Gastrocnemius medialis (tissue), 4 donors: Measurements from ENCODE around the gene CUX1.

Experiments used
- POLR2A ChIP-seq, 2 donors: fragments of 450-650 bp; IDR thresholded peaks; one replicate each; pipeline ENCODE4 v1.6.1; 2017; ENCODE audit warnings: antibody characterized with exemption in 2 of 2, mild to moderate bottlenecking in 2 of 2, moderate library complexity in 2 of 2
- TF ChIP-seq, protein P1 (sequence below), 5 experiments: fragments of 450-650 bp in 3 of 5; fragments of 200-600 bp in 2 of 5; sonication (generic) in 2 of 5; IDR thresholded peaks in 4 of 5; conservative IDR thresholded peaks in 1 of 5; 1 replicate in 4 of 5; 2 replicates in 1 of 5; pipeline ENCODE4 v1.5.1; 2016 to 2019; ENCODE audit warnings: antibody characterized with exemption in 5 of 5, mild to moderate bottlenecking in 3 of 5, moderate library complexity in 3 of 5

DNA sequence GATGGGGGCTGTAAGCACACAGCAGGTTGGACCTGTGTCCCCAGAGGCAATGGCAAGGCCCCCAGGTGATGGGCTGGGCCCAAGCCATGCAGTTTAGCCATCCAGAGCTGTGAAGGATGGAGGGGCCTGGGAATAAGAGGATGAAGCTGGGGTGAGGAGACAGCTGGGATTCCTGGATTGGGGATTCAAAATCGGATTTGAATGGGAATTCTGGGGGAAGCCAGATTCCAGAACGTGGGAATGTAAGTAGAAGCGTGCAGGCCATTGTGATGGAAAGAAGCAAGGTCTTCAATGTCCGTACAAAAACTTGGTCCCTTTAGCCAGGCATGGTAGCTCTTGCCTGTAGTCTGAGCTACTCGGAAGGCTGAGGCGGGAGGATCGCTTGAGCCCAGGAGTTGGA is 479.1 kb downstream of the CUX1 start:
- TF ChIP-seq POLR2A (IDR thresholded peaks at IDR 0.05): no peak
- TF ChIP-seq, protein P1, sequence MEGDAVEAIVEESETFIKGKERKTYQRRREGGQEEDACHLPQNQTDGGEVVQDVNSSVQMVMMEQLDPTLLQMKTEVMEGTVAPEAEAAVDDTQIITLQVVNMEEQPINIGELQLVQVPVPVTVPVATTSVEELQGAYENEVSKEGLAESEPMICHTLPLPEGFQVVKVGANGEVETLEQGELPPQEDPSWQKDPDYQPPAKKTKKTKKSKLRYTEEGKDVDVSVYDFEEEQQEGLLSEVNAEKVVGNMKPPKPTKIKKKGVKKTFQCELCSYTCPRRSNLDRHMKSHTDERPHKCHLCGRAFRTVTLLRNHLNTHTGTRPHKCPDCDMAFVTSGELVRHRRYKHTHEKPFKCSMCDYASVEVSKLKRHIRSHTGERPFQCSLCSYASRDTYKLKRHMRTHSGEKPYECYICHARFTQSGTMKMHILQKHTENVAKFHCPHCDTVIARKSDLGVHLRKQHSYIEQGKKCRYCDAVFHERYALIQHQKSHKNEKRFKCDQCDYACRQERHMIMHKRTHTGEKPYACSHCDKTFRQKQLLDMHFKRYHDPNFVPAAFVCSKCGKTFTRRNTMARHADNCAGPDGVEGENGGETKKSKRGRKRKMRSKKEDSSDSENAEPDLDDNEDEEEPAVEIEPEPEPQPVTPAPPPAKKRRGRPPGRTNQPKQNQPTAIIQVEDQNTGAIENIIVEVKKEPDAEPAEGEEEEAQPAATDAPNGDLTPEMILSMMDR (IDR thresholded peaks at IDR 0.05 in 4 of 5, conservative IDR thresholded peaks at IDR 0.05 in 1 of 5): no peak
